Measurements from ENCODE around the gene TET2.

The TET2 gene

DNA sequence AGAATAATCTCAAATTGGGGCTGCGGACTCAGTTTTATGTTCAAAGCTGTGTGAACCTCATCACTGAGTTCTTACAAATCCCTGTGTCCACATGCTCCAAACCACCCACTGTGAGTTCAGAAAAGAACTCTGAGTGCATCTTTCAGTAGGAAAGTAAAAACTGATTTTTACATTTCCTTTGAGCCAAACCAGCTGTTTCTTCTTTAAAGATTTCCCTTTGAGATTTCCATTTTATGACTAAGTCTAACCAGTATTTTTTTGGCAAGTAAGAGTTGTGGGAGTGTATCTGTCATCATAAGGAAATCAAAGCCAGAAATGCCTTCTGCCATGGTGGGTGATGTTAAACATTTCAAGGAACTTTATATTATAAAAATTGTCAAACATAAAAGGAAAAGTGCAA is 100.0 kb downstream of the TET2 start:
- no peak for DNase-seq (ENCODE audit: low read depth, low spot score)
- TF ChIP-seq ZNF274 (IDR thresholded peaks at IDR 0.05; ENCODE audit: low read depth, low read length): no peak
- no peak for TF ChIP-seq YY1 (IDR thresholded peaks at IDR 0.05; ENCODE audit: insufficient read depth, insufficient read length)
- TF ChIP-seq SUZ12 (IDR thresholded peaks at IDR 0.05; ENCODE audit: extremely low read depth, insufficient read depth, insufficient read length): no peak
- Histone ChIP-seq H3K4me3 (ENCODE audit: insufficient read length, low read depth) (no peak overlapping the region), H3K27me3 (ENCODE audit: insufficient read depth, insufficient read length) (no peaks in the 10 kb centered on the region), H3K9ac (ENCODE audit: insufficient read length, low read depth) (no peak overlapping the region), H3K9me3 (ENCODE audit: insufficient read depth, low read length) (no peaks in the 10 kb centered on the region), H3K36me3 (ENCODE audit: insufficient read depth, insufficient read length, low read length) (no peaks in the 10 kb centered on the region), H3K4me1 (ENCODE audit: insufficient read depth, insufficient read length) (no peaks in the 10 kb centered on the region)

DNA sequence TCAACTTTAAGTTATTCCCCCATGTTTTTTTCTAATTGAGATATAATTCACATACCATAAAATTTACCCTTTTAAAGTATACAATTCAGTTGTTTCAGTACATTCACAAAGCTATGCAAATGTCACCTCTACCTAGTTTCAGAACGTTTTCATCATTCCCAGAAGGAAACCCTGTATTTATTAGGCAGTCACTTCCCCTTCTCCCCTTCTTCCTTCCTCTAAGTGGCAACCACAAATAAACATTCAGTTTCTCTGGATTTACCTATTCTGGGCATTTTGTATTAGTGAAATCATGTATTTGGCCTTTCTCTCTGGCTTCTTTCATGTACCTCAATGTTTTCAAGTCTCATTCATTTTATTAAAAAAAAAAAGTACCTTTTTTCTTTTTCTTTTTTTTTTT is 101.9 kb downstream of the TET2 start:
- H3K9me3 ChIP-seq (ENCODE audit: insufficient read depth, low read length): no peaks in the 10 kb centered on the region
- H3K4me1 ChIP-seq (ENCODE audit: insufficient read depth, insufficient read length): no peaks in the 10 kb centered on the region
- DNase-seq (ENCODE audit: low read depth, low spot score): no peak
- no peak overlapping the region for H3K4me3 ChIP-seq (ENCODE audit: insufficient read length, low read depth)
- no peaks in the 10 kb centered on the region for H3K27me3 ChIP-seq (ENCODE audit: insufficient read depth, insufficient read length)
- H3K36me3 ChIP-seq (ENCODE audit: insufficient read depth, insufficient read length, low read length): no peaks in the 10 kb centered on the region
- no peak overlapping the region for H3K9ac ChIP-seq (ENCODE audit: insufficient read length, low read depth)
- TF ChIP-seq SUZ12 (IDR thresholded peaks at IDR 0.05; ENCODE audit: extremely low read depth, insufficient read depth, insufficient read length) (no peak), YY1 (IDR thresholded peaks at IDR 0.05; ENCODE audit: insufficient read depth, insufficient read length) (no peak), ZNF274 (IDR thresholded peaks at IDR 0.05; ENCODE audit: low read depth, low read length) (no peak)

DNA sequence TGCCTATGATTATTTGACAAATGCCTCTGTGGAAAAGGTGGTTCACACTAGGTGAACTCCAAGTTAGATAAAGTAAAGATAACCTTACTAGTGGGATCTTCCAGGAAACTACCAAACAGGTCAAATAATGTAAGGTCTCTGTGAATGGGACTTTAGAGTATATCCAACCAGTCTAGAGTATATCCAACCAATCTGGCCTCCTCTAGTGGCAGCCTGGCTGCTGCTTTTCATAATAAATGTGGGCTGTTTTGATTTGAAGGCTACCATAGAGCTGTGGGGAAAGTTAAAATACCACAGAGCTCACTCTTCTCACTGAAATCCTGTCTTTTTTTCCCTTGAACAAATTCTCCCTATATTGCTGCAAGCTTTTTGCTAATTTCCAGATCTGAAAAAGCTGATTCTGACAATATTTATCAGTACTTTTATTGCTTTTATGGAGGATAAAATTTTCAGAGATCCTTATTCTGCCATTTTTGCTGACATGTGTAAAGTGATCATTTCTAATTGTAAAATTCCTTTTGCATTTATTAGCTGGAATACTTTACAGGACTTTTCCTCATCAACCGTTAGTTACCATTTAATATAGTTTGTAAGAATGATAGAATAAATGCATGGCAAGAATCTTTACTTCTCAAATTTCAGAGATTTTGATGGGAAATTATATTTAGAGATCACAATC is 111.3 kb downstream of the TET2 start:
- Histone ChIP-seq H3K27me3 (ENCODE audit: insufficient read depth, insufficient read length) (no peaks in the 10 kb centered on the region), H3K9ac (ENCODE audit: insufficient read length, low read depth) (no peak overlapping the region), H3K4me1 (ENCODE audit: insufficient read depth, insufficient read length) (no peaks in the 10 kb centered on the region), H3K9me3 (ENCODE audit: insufficient read depth, low read length) (no peaks in the 10 kb centered on the region), H3K4me3 (ENCODE audit: insufficient read length, low read depth) (no peak overlapping the region), H3K36me3 (ENCODE audit: insufficient read depth, insufficient read length, low read length) (no peaks in the 10 kb centered on the region)
- TF ChIP-seq SUZ12 (IDR thresholded peaks at IDR 0.05; ENCODE audit: extremely low read depth, insufficient read depth, insufficient read length) (no peak), YY1 (IDR thresholded peaks at IDR 0.05; ENCODE audit: insufficient read depth, insufficient read length) (no peak), ZNF274 (IDR thresholded peaks at IDR 0.05; ENCODE audit: low read depth, low read length) (no peak)
- no peak for DNase-seq (ENCODE audit: low read depth, low spot score)

DNA sequence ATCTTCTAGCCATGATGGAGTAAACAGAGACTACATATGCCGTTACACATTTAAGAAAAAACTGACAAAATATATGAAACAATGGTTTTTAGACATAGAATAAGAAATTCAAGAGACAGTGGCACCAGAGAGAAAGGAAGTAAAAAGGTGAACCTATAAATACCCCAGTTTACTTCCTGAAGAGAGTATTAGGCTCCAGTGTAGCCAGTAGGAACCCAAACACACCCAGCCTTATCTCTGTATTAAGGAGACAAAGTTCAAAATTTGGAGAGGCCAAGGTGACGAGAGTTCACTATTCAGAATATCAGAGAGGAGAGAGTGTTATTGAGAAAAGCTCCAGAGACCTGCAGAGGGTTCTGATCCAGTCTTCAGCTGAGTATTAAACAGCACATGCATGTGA is 119.0 kb downstream of the TET2 start:
- no peak for TF ChIP-seq YY1 (IDR thresholded peaks at IDR 0.05; ENCODE audit: insufficient read depth, insufficient read length)
- TF ChIP-seq SUZ12 (IDR thresholded peaks at IDR 0.05; ENCODE audit: extremely low read depth, insufficient read depth, insufficient read length): no peak
- TF ChIP-seq ZNF274 (IDR thresholded peaks at IDR 0.05; ENCODE audit: low read depth, low read length): no peak
- no peak for DNase-seq (ENCODE audit: low read depth, low spot score)
- Histone ChIP-seq H3K4me3 (ENCODE audit: insufficient read length, low read depth) (no peak overlapping the region), H3K9me3 (ENCODE audit: insufficient read depth, low read length) (no peaks in the 10 kb centered on the region), H3K4me1 (ENCODE audit: insufficient read depth, insufficient read length) (no peaks in the 10 kb centered on the region), H3K36me3 (ENCODE audit: insufficient read depth, insufficient read length, low read length) (no peaks in the 10 kb centered on the region), H3K9ac (ENCODE audit: insufficient read length, low read depth) (no peak overlapping the region), H3K27me3 (ENCODE audit: insufficient read depth, insufficient read length) (no peaks in the 10 kb centered on the region)

DNA sequence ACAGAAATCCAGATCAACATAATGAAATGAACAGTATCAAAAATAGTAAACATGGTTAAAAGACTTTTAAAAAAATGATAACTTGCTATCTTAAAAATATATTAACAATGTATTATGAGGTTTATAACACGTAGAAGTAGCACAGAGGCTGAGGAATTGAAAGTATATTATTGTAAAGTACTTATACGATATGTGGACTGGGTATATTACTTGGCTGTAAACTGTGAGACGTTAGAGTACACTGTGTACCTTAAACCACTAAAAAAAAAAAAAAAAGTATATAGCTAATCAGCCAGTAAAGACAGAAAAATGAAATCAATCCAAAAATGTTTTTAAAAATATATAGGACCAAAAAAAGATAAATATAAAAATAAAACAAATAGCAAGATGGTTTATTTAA is 120.6 kb downstream of the TET2 start:
- DNase-seq (ENCODE audit: low read depth, low spot score): no peak
- H3K36me3 ChIP-seq (ENCODE audit: insufficient read depth, insufficient read length, low read length): no peaks in the 10 kb centered on the region
- no peak overlapping the region for H3K9ac ChIP-seq (ENCODE audit: insufficient read length, low read depth)
- H3K4me1 ChIP-seq (ENCODE audit: insufficient read depth, insufficient read length): no peaks in the 10 kb centered on the region
- no peaks in the 10 kb centered on the region for H3K9me3 ChIP-seq (ENCODE audit: insufficient read depth, low read length)
- H3K4me3 ChIP-seq (ENCODE audit: insufficient read length, low read depth): no peak overlapping the region
- H3K27me3 ChIP-seq (ENCODE audit: insufficient read depth, insufficient read length): no peaks in the 10 kb centered on the region
- no peak for TF ChIP-seq ZNF274 (IDR thresholded peaks at IDR 0.05; ENCODE audit: low read depth, low read length)
- TF ChIP-seq SUZ12 (IDR thresholded peaks at IDR 0.05; ENCODE audit: extremely low read depth, insufficient read depth, insufficient read length): no peak
- no peak for TF ChIP-seq YY1 (IDR thresholded peaks at IDR 0.05; ENCODE audit: insufficient read depth, insufficient read length)

DNA sequence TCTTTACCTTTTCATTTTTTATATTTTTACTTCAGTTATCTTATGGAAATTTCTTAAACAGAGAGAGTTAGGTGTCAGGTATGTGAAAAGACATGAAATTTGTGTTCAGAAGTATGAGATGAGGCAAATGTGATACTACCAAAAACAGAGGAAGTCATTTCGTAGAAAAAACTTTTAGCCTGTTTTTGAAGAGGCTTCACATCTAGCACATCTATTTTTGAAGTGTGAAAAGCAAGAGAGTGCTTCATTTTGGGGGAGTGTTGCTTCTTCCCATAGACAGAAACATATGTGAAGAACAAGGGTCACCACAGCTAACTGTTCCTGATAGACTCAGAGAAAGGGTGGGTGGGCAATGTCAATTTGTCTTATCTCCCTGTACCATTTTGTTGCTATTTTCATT is 125.3 kb downstream of the TET2 start:
- Histone ChIP-seq H3K36me3 (ENCODE audit: insufficient read depth, insufficient read length, low read length) (peaks cover 17% of the 10 kb centered on the region), H3K4me1 (ENCODE audit: insufficient read depth, insufficient read length) (no peaks in the 10 kb centered on the region), H3K4me3 (ENCODE audit: insufficient read length, low read depth) (no peak overlapping the region)

DNA sequence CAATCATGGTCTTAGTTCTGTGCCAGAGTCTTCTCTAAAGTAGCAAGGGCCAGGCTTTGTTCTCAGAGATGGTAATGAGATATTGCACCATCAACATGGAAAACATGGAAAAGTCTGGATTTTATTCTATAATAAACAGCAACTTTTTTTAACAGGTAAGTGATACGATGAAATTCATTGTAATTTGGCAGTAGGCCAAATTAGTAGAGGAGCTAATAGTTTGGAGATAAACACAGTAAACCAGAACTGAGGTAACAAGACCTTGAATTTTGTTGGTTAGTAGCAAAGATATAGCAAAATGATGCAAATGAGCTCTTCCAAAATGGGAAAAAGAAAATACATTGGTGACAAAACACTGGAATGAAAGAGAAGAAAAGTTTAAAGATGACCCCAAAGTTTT is 126.6 kb downstream of the TET2 start:
- Histone ChIP-seq H3K9me3 (ENCODE audit: insufficient read depth, low read length) (no peaks in the 10 kb centered on the region), H3K4me1 (ENCODE audit: insufficient read depth, insufficient read length) (no peaks in the 10 kb centered on the region), H3K27me3 (ENCODE audit: insufficient read depth, insufficient read length) (no peaks in the 10 kb centered on the region), H3K9ac (ENCODE audit: insufficient read length, low read depth) (no peak overlapping the region), H3K36me3 (ENCODE audit: insufficient read depth, insufficient read length, low read length) (peaks cover 17% of the 10 kb centered on the region), H3K4me3 (ENCODE audit: insufficient read length, low read depth) (no peak overlapping the region)
- no peak for DNase-seq (ENCODE audit: low read depth, low spot score)
- no peak for TF ChIP-seq ZNF274 (IDR thresholded peaks at IDR 0.05; ENCODE audit: low read depth, low read length)
- TF ChIP-seq SUZ12 (IDR thresholded peaks at IDR 0.05; ENCODE audit: extremely low read depth, insufficient read depth, insufficient read length): no peak
- no peak for TF ChIP-seq YY1 (IDR thresholded peaks at IDR 0.05; ENCODE audit: insufficient read depth, insufficient read length)

More for the DNA sequence above, 125.3 kb downstream of the TET2 start:
- TF ChIP-seq YY1 (IDR thresholded peaks at IDR 0.05; ENCODE audit: insufficient read depth, insufficient read length) (no peak), ZNF274 (IDR thresholded peaks at IDR 0.05; ENCODE audit: low read depth, low read length) (no peak), SUZ12 (IDR thresholded peaks at IDR 0.05; ENCODE audit: extremely low read depth, insufficient read depth, insufficient read length) (no peak)
- H3K9ac ChIP-seq (ENCODE audit: insufficient read length, low read depth): no peak overlapping the region
- no peaks in the 10 kb centered on the region for H3K27me3 ChIP-seq (ENCODE audit: insufficient read depth, insufficient read length)
- no peaks in the 10 kb centered on the region for H3K9me3 ChIP-seq (ENCODE audit: insufficient read depth, low read length)
- DNase-seq (ENCODE audit: low read depth, low spot score): no peak
